Measurements from ENCODE around the gene PCBP4.
A peak's percentile ranks its signal among the peaks of the same experiment; 100 is the strongest.

The PCBP4 gene

GRCh38 chr3:51969841-51970240, 2.6 kb upstream of the PCBP4 start:
- TF ChIP-seq SUZ12 (IDR thresholded peaks at IDR 0.05; ENCODE audit: extremely low read depth, insufficient read depth, insufficient read length), result no peak
- TF ChIP-seq YY1 (IDR thresholded peaks at IDR 0.05; ENCODE audit: insufficient read depth, insufficient read length), result no peak
- no peak for TF ChIP-seq ZNF274 (IDR thresholded peaks at IDR 0.05; ENCODE audit: low read depth, low read length)
- Histone ChIP-seq H3K36me3 (ENCODE audit: insufficient read depth, insufficient read length, low read length) (peaks cover 28% of the 10 kb centered on the region), H3K27me3 (ENCODE audit: insufficient read depth, insufficient read length) (peaks cover 8% of the 10 kb centered on the region), H3K9ac (ENCODE audit: insufficient read length, low read depth) (no peak overlapping the region), H3K9me3 (ENCODE audit: insufficient read depth, low read length) (no peaks in the 10 kb centered on the region), H3K4me3 (ENCODE audit: insufficient read length, low read depth) (no peak overlapping the region), H3K4me1 (ENCODE audit: insufficient read depth, insufficient read length) (peaks cover 46% of the 10 kb centered on the region)
- no peak for DNase-seq (ENCODE audit: low read depth, low spot score)

GRCh38 chr3:51968883-51969678, 1.8 kb upstream of the PCBP4 start:
- Histone ChIP-seq H3K36me3 (ENCODE audit: insufficient read depth, insufficient read length, low read length) (peaks cover 28% of the 10 kb centered on the region), H3K9ac (ENCODE audit: insufficient read length, low read depth) (peak overlapping the region; percentile 14), H3K27me3 (ENCODE audit: insufficient read depth, insufficient read length) (peaks cover 1% of the 10 kb centered on the region), H3K4me1 (ENCODE audit: insufficient read depth, insufficient read length) (peaks cover 47% of the 10 kb centered on the region), H3K9me3 (ENCODE audit: insufficient read depth, low read length) (no peaks in the 10 kb centered on the region), H3K4me3 (ENCODE audit: insufficient read length, low read depth) (no peak overlapping the region)
- TF ChIP-seq SUZ12 (IDR thresholded peaks at IDR 0.05; ENCODE audit: extremely low read depth, insufficient read depth, insufficient read length), result no peak
- no peak for TF ChIP-seq ZNF274 (IDR thresholded peaks at IDR 0.05; ENCODE audit: low read depth, low read length)
- TF ChIP-seq YY1 (IDR thresholded peaks at IDR 0.05; ENCODE audit: insufficient read depth, insufficient read length), result no peak
- DNase-seq (ENCODE audit: low read depth, low spot score), result no peak

- TF ChIP-seq YY1 (IDR thresholded peaks at IDR 0.05; ENCODE audit: insufficient read depth, insufficient read length), result no peak
- no peak for TF ChIP-seq SUZ12 (IDR thresholded peaks at IDR 0.05; ENCODE audit: extremely low read depth, insufficient read depth, insufficient read length)
- TF ChIP-seq ZNF274 (IDR thresholded peaks at IDR 0.05; ENCODE audit: low read depth, low read length), result no peak
- peak overlapping the region; percentile 94 for H3K9ac ChIP-seq (ENCODE audit: insufficient read length, low read depth)
- no peak for DNase-seq (ENCODE audit: low read depth, low spot score)
Observed at GRCh38 chr3:51968170-51968775, 1.0 kb upstream of the PCBP4 start.

GRCh38 chr3:51966922-51967383, 301 bp downstream of the PCBP4 start:
- Histone ChIP-seq H3K4me1 (ENCODE audit: insufficient read depth, insufficient read length) (peaks cover 52% of the 10 kb centered on the region), H3K4me3 (ENCODE audit: insufficient read length, low read depth) (peak overlapping the region; percentile 68), H3K36me3 (ENCODE audit: insufficient read depth, insufficient read length, low read length) (peaks cover 40% of the 10 kb centered on the region), H3K9me3 (ENCODE audit: insufficient read depth, low read length) (no peaks in the 10 kb centered on the region), H3K27me3 (ENCODE audit: insufficient read depth, insufficient read length) (no peaks in the 10 kb centered on the region), H3K9ac (ENCODE audit: insufficient read length, low read depth) (peak overlapping the region; percentile 84)
- TF ChIP-seq SUZ12 (IDR thresholded peaks at IDR 0.05; ENCODE audit: extremely low read depth, insufficient read depth, insufficient read length), result no peak
- TF ChIP-seq YY1 (IDR thresholded peaks at IDR 0.05; ENCODE audit: insufficient read depth, insufficient read length), result no peak
- no peak for TF ChIP-seq ZNF274 (IDR thresholded peaks at IDR 0.05; ENCODE audit: low read depth, low read length)
- DNase-seq (ENCODE audit: low read depth, low spot score), result no peak

More at GRCh38 chr3:51968170-51968775, 1.0 kb upstream of the PCBP4 start:
- H3K4me3 ChIP-seq (ENCODE audit: insufficient read length, low read depth), result peak overlapping the region; percentile 67
- no peaks in the 10 kb centered on the region for H3K9me3 ChIP-seq (ENCODE audit: insufficient read depth, low read length)
- H3K4me1 ChIP-seq (ENCODE audit: insufficient read depth, insufficient read length), result peaks cover 46% of the 10 kb centered on the region
- peaks cover 30% of the 10 kb centered on the region for H3K36me3 ChIP-seq (ENCODE audit: insufficient read depth, insufficient read length, low read length)
- no peaks in the 10 kb centered on the region for H3K27me3 ChIP-seq (ENCODE audit: insufficient read depth, insufficient read length)

- Histone ChIP-seq H3K9ac (ENCODE audit: insufficient read length, low read depth) (peak overlapping the region; percentile 84), H3K4me3 (ENCODE audit: insufficient read length, low read depth) (peak overlapping the region; percentile 68), H3K36me3 (ENCODE audit: insufficient read depth, insufficient read length, low read length) (peaks cover 40% of the 10 kb centered on the region), H3K9me3 (ENCODE audit: insufficient read depth, low read length) (no peaks in the 10 kb centered on the region), H3K27me3 (ENCODE audit: insufficient read depth, insufficient read length) (no peaks in the 10 kb centered on the region), H3K4me1 (ENCODE audit: insufficient read depth, insufficient read length) (peaks cover 52% of the 10 kb centered on the region)
- no peak for DNase-seq (ENCODE audit: low read depth, low spot score)
- no peak for TF ChIP-seq ZNF274 (IDR thresholded peaks at IDR 0.05; ENCODE audit: low read depth, low read length)
- no peak for TF ChIP-seq YY1 (IDR thresholded peaks at IDR 0.05; ENCODE audit: insufficient read depth, insufficient read length)
- no peak for TF ChIP-seq SUZ12 (IDR thresholded peaks at IDR 0.05; ENCODE audit: extremely low read depth, insufficient read depth, insufficient read length)
Observed at GRCh38 chr3:51966486-51966885, 768 bp downstream of the PCBP4 start.

- no peaks in the 10 kb centered on the region for H3K9me3 ChIP-seq (ENCODE audit: insufficient read depth, low read length)
- DNase-seq (ENCODE audit: low read depth, low spot score), result no peak
- no peak for TF ChIP-seq SUZ12 (IDR thresholded peaks at IDR 0.05; ENCODE audit: extremely low read depth, insufficient read depth, insufficient read length)
- no peak for TF ChIP-seq ZNF274 (IDR thresholded peaks at IDR 0.05; ENCODE audit: low read depth, low read length)
- TF ChIP-seq YY1 (IDR thresholded peaks at IDR 0.05; ENCODE audit: insufficient read depth, insufficient read length), result no peak
- H3K4me3 ChIP-seq (ENCODE audit: insufficient read length, low read depth), result no peak overlapping the region
- peaks cover 50% of the 10 kb centered on the region for H3K4me1 ChIP-seq (ENCODE audit: insufficient read depth, insufficient read length)
- H3K36me3 ChIP-seq (ENCODE audit: insufficient read depth, insufficient read length, low read length), result peaks cover 40% of the 10 kb centered on the region
- H3K9ac ChIP-seq (ENCODE audit: insufficient read length, low read depth), result no peak overlapping the region
- no peaks in the 10 kb centered on the region for H3K27me3 ChIP-seq (ENCODE audit: insufficient read depth, insufficient read length)
Observed at GRCh38 chr3:51966016-51966415, 1.2 kb downstream of the PCBP4 start.

GRCh38 chr3:51964521-51964920, 2.7 kb downstream of the PCBP4 start:
- H3K36me3 ChIP-seq (ENCODE audit: insufficient read depth, insufficient read length, low read length), result peaks cover 41% of the 10 kb centered on the region
- no peak for DNase-seq (ENCODE audit: low read depth, low spot score)
- peaks cover 41% of the 10 kb centered on the region for H3K4me1 ChIP-seq (ENCODE audit: insufficient read depth, insufficient read length)
- no peaks in the 10 kb centered on the region for H3K27me3 ChIP-seq (ENCODE audit: insufficient read depth, insufficient read length)
- no peaks in the 10 kb centered on the region for H3K9me3 ChIP-seq (ENCODE audit: insufficient read depth, low read length)
- TF ChIP-seq ZNF274 (IDR thresholded peaks at IDR 0.05; ENCODE audit: low read depth, low read length) (no peak), SUZ12 (IDR thresholded peaks at IDR 0.05; ENCODE audit: extremely low read depth, insufficient read depth, insufficient read length) (no peak), YY1 (IDR thresholded peaks at IDR 0.05; ENCODE audit: insufficient read depth, insufficient read length) (no peak)
- no peak overlapping the region for H3K4me3 ChIP-seq (ENCODE audit: insufficient read length, low read depth)
- peak overlapping the region; percentile 32 for H3K9ac ChIP-seq (ENCODE audit: insufficient read length, low read depth)
